Astrocyte (in vitro differentiated cells and primary cell): ENCODE results near the gene SPRY1. TPM values are rescaled to one million over a fixed set of nuclear protein-coding genes. Genes with fewer than 3 reads are reported as not detected.

Experiments
- DNase-seq: peaks from one replicate; pipeline ENCODE4 v3.0.0-alpha.2; 2010; ENCODE audit warnings: low read depth
- FAIRE-seq: peaks from 2 replicates; lab custom pipeline; 2011; peaks lifted over from hg19 to GRCh38; lab: Jason Lieb, UNC
- H2AFZ ChIP-seq: 2 replicates; pipeline ENCODE4 v1.6.0; 2012; ENCODE audit warnings: low read depth, low read length, inconsistent platforms
- H3K27ac ChIP-seq: 2 replicates; pipeline ENCODE4 v1.5.1; 2011; ENCODE audit warnings: low read depth, low read length, inconsistent platforms
- H3K27me3 ChIP-seq: 2 replicates; pipeline ENCODE4 v1.6.0; 2011; ENCODE audit warnings: low read length, inconsistent platforms; ENCODE audit not compliant: insufficient read depth
- H3K36me3 ChIP-seq: 2 replicates; pipeline ENCODE4 v1.5.1; 2011; ENCODE audit warnings: low read length, inconsistent platforms; ENCODE audit not compliant: insufficient read depth
- H3K4me1 ChIP-seq: 2 replicates; pipeline ENCODE4 v1.5.1; 2011; ENCODE audit warnings: low read length, inconsistent platforms; ENCODE audit not compliant: insufficient read depth
- H3K4me2 ChIP-seq: 2 replicates; pipeline ENCODE4 v1.6.0; 2012; ENCODE audit warnings: low read length, inconsistent platforms
- H3K4me3 ChIP-seq: 2 replicates; pipeline ENCODE4 v1.5.1; 2011; ENCODE audit warnings: low read depth, mild to moderate bottlenecking, low read length, inconsistent platforms; ENCODE audit not compliant: insufficient read depth
- H3K79me2 ChIP-seq: 2 replicates; pipeline ENCODE4 v1.6.0; 2012; ENCODE audit warnings: mild to moderate bottlenecking, low read length, inconsistent platforms; ENCODE audit not compliant: insufficient read depth
- H3K9ac ChIP-seq: 2 replicates; pipeline ENCODE4 v1.6.0; 2012; ENCODE audit warnings: mild to moderate bottlenecking, low read length, inconsistent platforms
- H3K9me3 ChIP-seq: 2 replicates; pipeline ENCODE4 v1.5.1; 2012; ENCODE audit warnings: low read depth, mild to moderate bottlenecking, low read length, inconsistent platforms; ENCODE audit not compliant: insufficient read depth
- H4K20me1 ChIP-seq: 2 replicates; pipeline ENCODE4 v1.6.0; 2012; ENCODE audit warnings: low read length, inconsistent platforms; ENCODE audit not compliant: insufficient read depth
- H3K27ac Mint-ChIP-seq: one replicate; pipeline ENCODE4 v1.8.0; 2021; ENCODE audit warnings: mild to moderate bottlenecking, mixed read lengths; ENCODE audit not compliant: unreplicated experiment
- H3K27me3 Mint-ChIP-seq: one replicate; pipeline ENCODE4 v1.8.0; 2021; ENCODE audit warnings: low read depth, mixed read lengths; ENCODE audit not compliant: unreplicated experiment
- H3K36me3 Mint-ChIP-seq: one replicate; pipeline ENCODE4 v1.8.0; 2021; ENCODE audit warnings: low read depth, mixed read lengths; ENCODE audit not compliant: unreplicated experiment
- H3K4me1 Mint-ChIP-seq: one replicate; pipeline ENCODE4 v1.8.0; 2021; ENCODE audit warnings: low read depth, mixed read lengths; ENCODE audit not compliant: unreplicated experiment
- H3K4me3 Mint-ChIP-seq: one replicate; pipeline ENCODE4 v1.8.0; 2021; ENCODE audit warnings: mild to moderate bottlenecking, moderate library complexity, mixed read lengths; ENCODE audit not compliant: unreplicated experiment
- H3K9me3 Mint-ChIP-seq: one replicate; pipeline ENCODE4 v1.8.0; 2021; ENCODE audit warnings: mild to moderate bottlenecking, mixed read lengths; ENCODE audit not compliant: unreplicated experiment
- CTCF ChIP-seq: IDR thresholded peaks from 2 replicates; pipeline ENCODE4 v1.5.1; 2011; ENCODE audit warnings: low read depth, mild to moderate bottlenecking, inconsistent platforms, low read length, moderate library complexity; ENCODE audit not compliant: insufficient read depth
- EZH2 ChIP-seq: IDR thresholded peaks from 2 replicates; pipeline ENCODE4 v1.6.1; 2012; ENCODE audit warnings: mild to moderate bottlenecking, low read length, inconsistent platforms; ENCODE audit not compliant: insufficient read depth
- total RNA-seq: library from RNA; stranded (reverse); gene quantifications from 2 replicates; pipeline ENCODE4 v1.2.1, GENCODE V29; 2021

Gene SPRY1
- total RNA-seq, 1 donor from 2014 or later: 51.6 TPM

- Histone ChIP-seq H2AFZ (no peak overlapping the region), H3K36me3 (no peaks in the 10 kb centered on the region), H3K27me3 (no peaks in the 10 kb centered on the region), H3K4me2 (no peak overlapping the region), H4K20me1 (no peaks in the 10 kb centered on the region), H3K4me3 (no peak overlapping the region), H3K9me3 (no peaks in the 10 kb centered on the region), H3K79me2 (no peaks in the 10 kb centered on the region), H3K9ac (no peak overlapping the region), H3K27ac (no peak overlapping the region), H3K4me1 (peaks cover 5% of the 10 kb centered on the region)
- H3K36me3 Mint-ChIP-seq: peaks cover 1% of the 10 kb centered on the region
- no peaks in the 10 kb centered on the region for H3K27me3 Mint-ChIP-seq
- FAIRE-seq (no peak), DNase-seq (no peak)
- TF ChIP-seq CTCF (no peak), EZH2 (no peak)
- no peaks in the 10 kb centered on the region for H3K9me3 Mint-ChIP-seq
- H3K4me1 Mint-ChIP-seq: peaks cover 11% of the 10 kb centered on the region
- H3K27ac Mint-ChIP-seq: no peak overlapping the region
- H3K4me3 Mint-ChIP-seq: no peak overlapping the region
These were observed 31.7 kb upstream of the SPRY1 start for GRCh38 chr4:123364906-123365305.

- no peaks in the 10 kb centered on the region for H3K36me3 ChIP-seq
- H3K27me3 ChIP-seq: no peaks in the 10 kb centered on the region
- H3K9ac ChIP-seq: no peak overlapping the region
- Mint-ChIP-seq H3K9me3 (no peaks in the 10 kb centered on the region), H3K4me1 (peaks cover 8% of the 10 kb centered on the region), H3K27me3 (no peaks in the 10 kb centered on the region), H3K36me3 (peaks cover 1% of the 10 kb centered on the region), H3K4me3 (no peak overlapping the region), H3K27ac (no peak overlapping the region)
- no peak for FAIRE-seq
- no peak overlapping the region for H3K27ac ChIP-seq
- no peaks in the 10 kb centered on the region for H3K9me3 ChIP-seq
- no peak overlapping the region for H3K4me2 ChIP-seq
- H3K79me2 ChIP-seq: no peaks in the 10 kb centered on the region
- TF ChIP-seq EZH2: no peak
- TF ChIP-seq CTCF: no peak
- H3K4me1 ChIP-seq: peaks cover 5% of the 10 kb centered on the region
- no peak overlapping the region for H2AFZ ChIP-seq
- no peaks in the 10 kb centered on the region for H4K20me1 ChIP-seq
- no peak for DNase-seq
- no peak overlapping the region for H3K4me3 ChIP-seq
These were observed 31.2 kb upstream of the SPRY1 start for GRCh38 chr4:123365412-123365811.

GRCh38 chr4:123366144-123366748 is 30.3 kb upstream of the SPRY1 start:
- H3K4me1 ChIP-seq: peaks cover 3% of the 10 kb centered on the region
- H3K9ac ChIP-seq: no peak overlapping the region
- H3K4me3 ChIP-seq: no peak overlapping the region
- no peaks in the 10 kb centered on the region for H3K9me3 ChIP-seq
- no peak overlapping the region for H3K4me3 Mint-ChIP-seq
- TF ChIP-seq CTCF (no peak), EZH2 (no peak)
- no peaks in the 10 kb centered on the region for H4K20me1 ChIP-seq
- no peak overlapping the region for H3K27ac ChIP-seq
- no peak for DNase-seq
- no peak for FAIRE-seq
- peaks cover 8% of the 10 kb centered on the region for H3K4me1 Mint-ChIP-seq
- H3K9me3 Mint-ChIP-seq: no peaks in the 10 kb centered on the region
- H2AFZ ChIP-seq: no peak overlapping the region
- H3K4me2 ChIP-seq: no peak overlapping the region
- H3K79me2 ChIP-seq: no peaks in the 10 kb centered on the region
- no peaks in the 10 kb centered on the region for H3K36me3 ChIP-seq
- H3K27ac Mint-ChIP-seq: no peak overlapping the region
- no peaks in the 10 kb centered on the region for H3K27me3 Mint-ChIP-seq
- no peaks in the 10 kb centered on the region for H3K27me3 ChIP-seq
- peaks cover 1% of the 10 kb centered on the region for H3K36me3 Mint-ChIP-seq
